T1000 (cell line): Measurements from ENCODE around the gene USP14.

ENCODE experiments used
- DNase-seq: peaks from one replicate; lab custom pipeline; 2025; ENCODE audit warnings: mixed read lengths; lab: John Stamatoyannopoulos, UW

Gene USP14

DNA sequence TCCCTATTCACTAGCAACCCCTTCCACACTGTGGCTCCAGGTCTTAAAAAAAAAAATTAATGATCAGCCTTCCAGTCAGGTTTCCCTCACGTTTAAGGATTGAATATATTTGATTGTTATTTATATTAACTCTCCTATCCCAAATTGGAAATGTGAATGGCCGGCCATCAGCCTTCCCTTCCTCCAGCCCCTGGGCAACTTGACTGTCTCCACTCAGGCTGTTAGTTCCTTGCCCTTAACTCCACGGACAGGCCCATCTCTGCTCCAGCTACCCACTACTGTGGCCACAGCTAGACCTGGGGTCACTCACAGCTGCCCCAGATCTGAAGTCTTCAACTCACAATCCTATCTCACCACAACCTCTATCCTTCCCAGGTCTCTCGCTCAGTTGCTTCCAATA, 69.5 kb downstream of the USP14 start:
- no peak for DNase-seq

DNA sequence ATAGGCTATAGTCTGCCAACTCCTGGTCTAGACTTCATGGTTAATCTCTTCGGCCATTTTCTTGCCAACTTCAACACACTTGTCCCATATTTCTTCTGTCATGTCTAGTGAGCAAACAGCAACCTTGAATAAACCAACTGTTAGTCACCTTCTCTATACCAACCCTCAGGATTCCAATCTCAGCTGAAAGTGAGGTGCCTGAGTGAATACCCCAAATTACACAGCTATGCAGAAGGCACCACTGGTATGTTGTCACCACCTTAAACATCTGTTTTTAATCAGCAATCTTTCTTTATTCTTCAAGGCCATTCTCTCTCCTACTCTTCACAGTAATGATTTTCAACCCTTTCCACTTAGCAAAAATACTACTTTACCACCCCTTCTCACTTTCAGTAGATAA, 70.2 kb downstream of the USP14 start:
- DNase-seq, result no peak

DNA sequence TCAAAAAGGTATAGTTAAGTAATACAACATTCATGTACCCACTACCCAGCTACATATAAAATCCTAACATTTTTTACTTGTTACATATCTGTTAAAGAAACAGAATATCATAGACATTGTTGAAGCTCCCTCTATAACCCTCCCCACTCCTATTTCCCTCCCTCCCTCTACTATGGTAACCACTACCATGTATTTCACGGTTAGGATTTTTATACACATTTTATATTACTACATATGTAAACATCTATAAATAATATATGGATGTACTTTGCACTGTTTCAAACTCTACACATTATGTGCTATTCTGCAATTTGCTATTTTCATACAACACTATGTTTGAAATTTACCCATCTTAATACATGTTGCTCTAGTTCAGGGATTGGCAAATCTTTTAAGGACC, 73.2 kb downstream of the USP14 start:
- no peak for DNase-seq

DNA sequence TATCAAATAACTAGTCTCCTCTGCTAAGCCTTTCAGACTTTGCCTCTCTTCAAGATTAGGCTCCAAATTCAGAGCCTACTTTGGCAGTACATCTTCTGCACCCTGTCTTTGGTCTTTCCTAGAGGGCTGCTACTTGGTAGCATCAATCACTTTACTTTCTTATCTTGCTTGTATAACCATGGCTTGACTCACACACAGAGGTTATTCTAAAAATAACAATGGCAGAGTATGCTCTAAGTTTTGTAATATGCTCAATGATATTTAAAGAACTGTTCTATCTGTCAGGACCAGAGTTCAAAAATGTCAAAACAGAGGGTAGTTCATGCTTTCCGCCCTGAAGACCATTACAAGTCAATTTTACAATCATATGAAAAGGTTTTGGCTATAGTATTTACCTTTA, 81.8 kb downstream of the USP14 start:
- no peak for DNase-seq

DNA sequence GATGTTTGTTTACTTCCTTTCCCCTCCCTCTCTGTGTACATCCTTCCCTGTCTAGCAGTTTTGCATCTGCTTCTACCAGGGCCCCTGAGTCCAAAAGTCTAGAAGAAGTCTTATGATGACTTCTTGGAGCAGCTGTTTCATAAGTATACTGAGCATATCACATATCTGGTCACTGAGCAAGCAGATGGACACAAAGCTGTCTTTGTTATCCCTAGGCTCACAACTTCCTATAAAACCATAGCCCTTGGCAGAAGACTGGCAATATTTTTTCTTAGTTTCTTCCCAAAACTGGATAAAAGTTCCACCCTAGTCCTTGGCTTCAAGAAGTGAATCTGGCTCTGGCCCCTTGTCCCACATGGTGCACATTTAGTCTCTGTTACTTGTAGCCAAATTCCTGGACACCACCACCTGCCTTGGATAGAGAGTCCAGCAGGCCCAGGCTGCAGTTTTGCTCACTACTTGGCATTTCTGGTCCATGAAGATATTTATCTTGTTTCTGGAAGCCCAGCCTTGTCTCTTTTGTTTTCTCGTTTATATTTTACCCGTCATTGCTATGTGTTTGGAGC, 87.0 kb downstream of the USP14 start:
- no peak for DNase-seq

DNA sequence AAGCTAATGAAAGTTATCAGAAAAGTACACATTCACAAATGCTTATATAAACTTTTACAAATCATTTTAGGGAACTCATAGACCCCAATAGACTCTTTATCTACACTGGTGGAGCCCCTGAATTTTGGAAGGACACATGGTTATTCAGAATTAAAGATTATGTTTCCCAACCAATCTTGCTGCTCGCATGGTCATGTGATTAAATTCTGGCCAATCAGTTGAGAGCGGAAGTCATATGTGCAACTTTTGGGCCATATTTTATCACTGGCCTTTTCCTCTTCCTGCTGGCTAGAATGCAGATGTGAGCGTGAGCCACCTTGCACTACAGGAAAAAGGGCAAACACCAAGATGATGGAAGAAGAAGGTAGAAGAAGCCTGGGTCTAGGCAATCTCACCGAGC, 89.7 kb downstream of the USP14 start:
- no peak for DNase-seq

DNA sequence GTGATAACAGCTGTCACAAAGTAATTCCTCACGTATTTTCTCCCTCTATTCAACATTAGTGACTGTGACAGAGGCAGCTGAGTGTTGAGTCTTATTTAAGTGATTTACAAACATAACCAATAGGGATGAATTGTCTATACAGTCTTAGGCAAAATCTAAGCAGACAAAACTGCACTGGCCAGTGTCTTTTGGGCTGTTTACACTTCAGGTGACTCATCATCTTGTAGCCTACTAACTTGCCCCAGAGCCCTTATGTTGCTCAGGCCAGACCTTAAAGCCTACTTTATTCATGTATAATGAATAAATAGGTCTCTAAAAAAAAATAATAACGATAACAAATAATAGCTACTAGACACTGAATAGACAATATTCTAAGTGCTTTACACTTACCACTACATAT, 92.3 kb downstream of the USP14 start:
- no peak for DNase-seq

DNA sequence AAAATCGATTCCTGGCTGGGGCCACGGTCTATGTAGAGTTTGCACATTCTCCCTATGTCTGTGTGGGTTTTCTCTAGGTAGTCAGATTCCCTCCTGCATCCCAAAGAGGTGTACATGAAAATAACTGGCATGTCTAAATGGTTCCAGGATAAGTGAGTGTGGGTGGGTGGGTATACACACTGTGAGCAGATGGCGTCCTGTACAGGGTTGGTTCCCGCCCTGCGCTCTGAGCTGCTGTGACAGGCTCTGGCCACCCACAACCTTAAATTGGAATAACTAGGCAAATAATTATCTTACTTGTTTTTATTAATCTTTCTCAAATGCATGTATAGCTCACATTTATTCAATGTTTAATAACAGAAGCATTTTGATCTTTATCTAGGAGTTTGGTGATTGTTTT, 93.2 kb downstream of the USP14 start:
- DNase-seq, result no peak

DNA sequence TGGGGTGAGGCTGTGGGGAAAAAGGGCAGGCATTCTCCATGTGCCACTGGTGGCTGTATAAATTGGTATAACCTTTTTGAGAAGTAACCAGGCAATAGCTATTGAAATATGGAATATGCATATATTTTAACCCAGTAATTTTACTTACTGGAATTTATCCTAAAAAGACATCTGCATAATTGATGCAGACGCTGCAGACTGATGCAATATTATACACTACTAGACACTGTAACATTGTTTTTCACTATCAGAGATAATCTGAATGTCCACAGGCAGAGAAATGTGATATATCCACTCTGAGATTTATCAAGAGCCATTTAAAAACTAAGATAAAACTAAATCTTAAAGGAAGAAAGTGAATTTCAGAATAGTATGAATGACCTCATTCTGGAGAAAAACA, 94.8 kb downstream of the USP14 start:
- DNase-seq, result no peak

DNA sequence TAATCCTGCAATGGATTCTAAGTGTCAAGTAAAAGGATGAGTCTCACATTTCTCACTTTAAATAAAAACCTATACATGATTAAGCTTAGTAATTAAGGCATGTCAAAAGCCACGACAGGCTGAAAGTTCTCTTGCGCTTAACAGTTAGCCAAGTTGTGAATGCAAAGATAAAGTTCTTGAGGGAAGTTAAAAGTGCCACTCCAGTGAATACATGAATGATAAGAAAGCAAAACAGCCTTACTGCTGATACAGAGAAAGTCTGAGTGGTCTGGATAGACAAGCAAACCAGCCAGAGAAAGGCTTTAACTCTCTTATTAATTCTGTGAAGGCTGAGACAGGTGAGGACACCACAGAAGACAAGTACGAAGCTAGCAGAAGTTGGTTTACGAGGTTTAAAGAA, 96.8 kb downstream of the USP14 start:
- no peak for DNase-seq

DNA sequence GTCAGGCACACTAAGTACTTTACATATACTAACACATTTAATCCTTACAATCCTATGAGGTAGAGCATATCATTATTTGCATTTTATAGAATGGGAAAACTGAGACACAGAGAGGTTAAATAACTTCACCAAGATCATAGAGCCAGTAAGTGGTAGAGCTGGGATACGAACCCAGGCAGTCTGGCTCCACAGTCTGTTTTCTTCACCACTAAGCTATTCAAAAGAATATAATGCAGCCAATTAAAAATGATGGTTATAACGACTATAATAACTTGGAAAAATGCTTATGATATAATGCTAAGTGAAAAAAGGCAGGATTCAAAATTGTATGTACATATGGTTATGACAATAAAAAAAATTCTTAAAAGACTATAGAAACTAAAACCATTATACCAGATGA, 102.2 kb downstream of the USP14 start:
- DNase-seq, result no peak

DNA sequence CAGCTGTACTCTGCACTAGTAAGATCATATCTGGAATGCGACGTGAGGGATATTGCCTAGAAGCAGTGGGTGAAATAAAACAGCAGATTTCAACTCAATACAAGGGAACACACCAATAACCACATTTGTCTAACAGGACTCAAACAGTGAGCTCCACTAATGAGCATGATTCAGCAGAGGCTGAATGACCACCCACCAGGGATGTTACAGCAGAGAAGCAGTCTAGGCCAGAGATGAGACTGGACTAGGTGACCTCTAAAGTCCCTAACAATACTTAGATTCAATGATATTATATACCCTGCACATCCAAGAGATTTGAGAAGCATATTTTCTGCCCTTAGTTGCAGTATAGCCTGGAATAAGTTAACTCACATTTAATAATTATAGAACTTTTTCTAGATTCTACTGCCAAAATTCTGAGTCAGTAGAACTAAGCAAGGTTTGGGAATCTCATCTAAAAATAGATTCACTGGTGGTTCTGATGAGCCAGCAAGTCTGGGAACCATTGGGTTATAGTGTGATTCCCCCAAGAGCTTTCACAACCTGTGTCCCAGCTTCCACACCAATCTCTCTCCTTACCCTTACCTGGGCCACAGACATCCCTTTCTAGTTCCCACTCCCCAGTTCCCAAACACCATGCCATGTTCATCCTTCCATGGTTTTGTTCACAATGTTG, 103.2 kb downstream of the USP14 start:
- no peak for DNase-seq
